22Rv1 (cell line): ENCODE measurements around the gene BEGAIN.

Experiments used
- H3K27ac ChIP-seq: fragments of 450-650 bp; 2 replicates; pipeline ENCODE4 v1.5.1; 2017
- CTCF ChIP-seq: fragments of 450-650 bp; IDR thresholded peaks from 2 replicates; pipeline ENCODE4 v1.5.1; 2017; ENCODE audit warnings: mild to moderate bottlenecking
- ZFX ChIP-seq: fragments of 450-650 bp; IDR thresholded peaks from 2 replicates; pipeline ENCODE4 v1.6.1; 2017; ENCODE audit warnings: antibody characterized with exemption, borderline replicate concordance

Gene BEGAIN

GRCh38 chr14:100490252-100490651 is 97.0 kb downstream of the BEGAIN start:
- H3K27ac ChIP-seq: no peak overlapping the region

GRCh38 chr14:100488057-100488456 is 99.2 kb downstream of the BEGAIN start:
- H3K27ac ChIP-seq: no peak overlapping the region
- TF ChIP-seq CTCF: no peak
- TF ChIP-seq ZFX: no peak

More at GRCh38 chr14:100490252-100490651, 97.0 kb downstream of the BEGAIN start:
- TF ChIP-seq ZFX (no peak), CTCF (no peak)

- TF ChIP-seq ZFX: no peak
- TF ChIP-seq CTCF: no peak
- H3K27ac ChIP-seq: no peak overlapping the region
Measured at GRCh38 chr14:100487304-100487703, 99.9 kb downstream of the BEGAIN start.
